ENCODE results near the gene TET1. TPM values are rescaled to one million over a fixed set of nuclear protein-coding genes. Genes with fewer than 3 reads are reported as not detected.
"Not testable (repeated sequence)": the region's sequence is repeated elsewhere in the genome, so short reads cannot be mapped to it uniquely, and the experiment has no call there.

Gene TET1
- total RNA-seq, 2 donors from 2014 or later = 1.6 to 3.6 TPM

- DNase-seq (no peak), ATAC-seq (no peak)
- 91 to 92% methylated on average over 3 of the region's 3 CpGs for WGBS, 2 donors
- intact Hi-C loops (cut with DNase I) = no loop called here
- Histone ChIP-seq H3K4me3 (no peak overlapping the region), H3K4me1 (no peaks in the 10 kb centered on the region), H3K36me3 (replicated peaks in 1 of 2; ENCODE audit: insufficient read depth in 1 of 2, low read depth in 2 of 2) (peaks cover 0 to 1% of the 10 kb centered on the region in 2 donors), H3K27me3 (no peaks in the 10 kb centered on the region), H3K27ac (no peak overlapping the region), H3K9me3 (no peaks in the 10 kb centered on the region)
- TF ChIP-seq POLR2A (IDR thresholded peaks at IDR 0.05) = no peak
- TF ChIP-seq CTCF (IDR thresholded peaks at IDR 0.05) = no peak
These were observed 124.3 kb downstream of the TET1 start for GRCh38 chr10:68684413-68684812.

- Histone ChIP-seq H3K27ac (no peak overlapping the region), H3K4me1 (no peaks in the 10 kb centered on the region), H3K4me3 (no peak overlapping the region), H3K27me3 (no peaks in the 10 kb centered on the region), H3K9me3 (no peaks in the 10 kb centered on the region), H3K36me3 (replicated peaks in 1 of 2; ENCODE audit: insufficient read depth in 1 of 2, low read depth in 2 of 2) (no peaks in the 10 kb centered on the region)
- intact Hi-C loops (cut with DNase I) = no loop called here
- DNase-seq = no peak
- TF ChIP-seq CTCF (IDR thresholded peaks at IDR 0.05) = no peak
- TF ChIP-seq POLR2A (IDR thresholded peaks at IDR 0.05) = no peak
- ATAC-seq = no peak
- 86 to 87% methylated on average over 1 of the region's 1 CpG for WGBS, 2 donors
These were observed 135.9 kb downstream of the TET1 start for GRCh38 chr10:68696018-68696417.

- no peaks in the 10 kb centered on the region for H3K36me3 ChIP-seq (replicated peaks in 1 of 2; ENCODE audit: insufficient read depth in 1 of 2, low read depth in 2 of 2)
- ATAC-seq (no peak), DNase-seq (no peak)
- WGBS, 2 donors = 96 to 100% methylated on average over 1 of the region's 1 CpG
- no peaks in the 10 kb centered on the region for H3K27me3 ChIP-seq
- no peak overlapping the region for H3K4me3 ChIP-seq
- intact Hi-C loops (cut with DNase I) = no loop called here
- no peak overlapping the region for H3K27ac ChIP-seq
- H3K4me1 ChIP-seq = no peaks in the 10 kb centered on the region
- H3K9me3 ChIP-seq = no peaks in the 10 kb centered on the region
- no peak for TF ChIP-seq CTCF (IDR thresholded peaks at IDR 0.05)
These were observed 137.0 kb downstream of the TET1 start for GRCh38 chr10:68697106-68697505.

DNA sequence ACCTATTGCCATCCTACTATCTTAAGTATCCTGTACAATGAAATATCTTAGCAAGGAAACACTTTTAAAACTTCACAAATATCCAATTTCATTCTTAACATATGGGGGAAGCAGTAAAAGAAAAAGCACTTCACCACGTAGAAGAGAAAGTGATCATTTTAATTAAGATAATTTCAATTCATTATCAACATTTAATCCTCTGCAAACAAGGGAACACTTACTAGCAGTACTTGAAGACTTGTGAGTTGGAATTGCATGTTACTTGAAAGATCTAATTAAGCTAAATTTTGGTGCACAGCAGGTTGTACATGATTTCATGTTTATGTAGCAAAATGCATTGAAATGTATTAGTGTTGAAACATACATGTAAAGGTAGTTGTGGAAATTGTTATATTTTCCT, 140.1 kb downstream of the TET1 start:
- H3K9me3 ChIP-seq = no peaks in the 10 kb centered on the region
- TF ChIP-seq POLR2A (IDR thresholded peaks at IDR 0.05) = no peak
- no peak for TF ChIP-seq CTCF (IDR thresholded peaks at IDR 0.05)
- 46 to 69% methylated on average over 1 of the region's 1 CpG for WGBS, 2 donors
- no peak for ATAC-seq
- H3K27me3 ChIP-seq = no peaks in the 10 kb centered on the region
- no peak overlapping the region for H3K27ac ChIP-seq
- no peak for DNase-seq
- H3K4me3 ChIP-seq = no peak overlapping the region
- intact Hi-C loops (cut with DNase I) = no loop called here
- H3K4me1 ChIP-seq = no peaks in the 10 kb centered on the region
- no peaks in the 10 kb centered on the region for H3K36me3 ChIP-seq (replicated peaks in 1 of 2; ENCODE audit: insufficient read depth in 1 of 2, low read depth in 2 of 2)

DNA sequence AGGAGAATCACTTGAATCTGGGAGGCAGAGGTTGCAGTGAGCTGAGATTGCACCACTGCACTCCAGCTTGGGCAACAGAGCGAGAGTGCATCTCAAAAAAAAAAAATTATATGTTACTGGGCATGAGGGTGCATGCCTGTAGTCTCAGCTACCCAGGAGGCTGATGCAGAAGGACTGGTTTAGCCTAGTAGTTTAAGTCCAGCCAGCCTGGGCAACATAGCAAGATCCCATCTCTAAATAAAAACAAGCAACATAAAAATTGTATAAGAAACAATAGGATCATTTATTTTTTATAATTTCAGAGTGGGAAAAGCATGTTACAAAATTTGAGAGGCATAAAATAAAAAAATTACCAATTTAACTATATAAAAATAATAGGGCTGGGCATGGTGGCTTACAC, 145.4 kb downstream of the TET1 start:
- no peaks in the 10 kb centered on the region for H3K4me1 ChIP-seq
- no peaks in the 10 kb centered on the region for H3K27me3 ChIP-seq
- no peak overlapping the region for H3K27ac ChIP-seq
- WGBS, 2 donors = 79 to 89% methylated on average over 1 of the region's 1 CpG
- intact Hi-C loops (cut with DNase I) = no loop called here
- DNase-seq = no peak
- no peak overlapping the region for H3K4me3 ChIP-seq
- TF ChIP-seq CTCF (IDR thresholded peaks at IDR 0.05) = no peak
- TF ChIP-seq POLR2A (IDR thresholded peaks at IDR 0.05) = no peak
- no peaks in the 10 kb centered on the region for H3K9me3 ChIP-seq
- no peak for ATAC-seq
- no peaks in the 10 kb centered on the region for H3K36me3 ChIP-seq (replicated peaks in 1 of 2; ENCODE audit: insufficient read depth in 1 of 2, low read depth in 2 of 2)

GRCh38 chr10:68708987-68709386, 148.8 kb downstream of the TET1 start:
- intact Hi-C loops (cut with DNase I); H3K36me3 ChIP-seq (replicated peaks in 1 of 2; ENCODE audit: insufficient read depth in 1 of 2, low read depth in 2 of 2); H3K4me1 ChIP-seq; H3K4me3 ChIP-seq; ATAC-seq; H3K9me3 ChIP-seq; H3K27ac ChIP-seq; DNase-seq; H3K27me3 ChIP-seq: not testable (repeated sequence)
- 91 to 96% methylated on average over 5 of the region's 5 CpGs for WGBS, 2 donors

DNA sequence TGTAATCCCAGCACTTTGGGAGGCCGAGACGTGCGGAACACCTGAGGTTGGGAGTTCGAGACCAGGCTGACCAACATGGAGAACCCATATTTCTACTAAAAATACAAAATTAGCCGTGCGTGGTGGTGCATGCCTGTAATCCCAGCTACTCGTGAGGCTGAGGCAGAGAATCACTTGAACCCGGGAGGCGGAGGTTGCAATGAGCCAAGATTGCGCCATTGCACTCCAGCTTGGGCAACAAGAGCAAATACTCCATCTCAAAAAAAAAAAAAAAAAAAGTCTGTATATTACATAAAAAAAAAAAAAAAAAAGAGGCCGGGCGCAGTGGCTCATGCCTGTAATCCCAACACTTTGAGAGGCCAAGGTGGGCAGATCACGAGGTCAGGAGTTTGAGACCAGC, 152.9 kb downstream of the TET1 start:
- H3K27ac ChIP-seq; H3K27me3 ChIP-seq; H3K36me3 ChIP-seq (replicated peaks in 1 of 2; ENCODE audit: insufficient read depth in 1 of 2, low read depth in 2 of 2); intact Hi-C loops (cut with DNase I); H3K9me3 ChIP-seq; DNase-seq; ATAC-seq; H3K4me1 ChIP-seq; H3K4me3 ChIP-seq: not testable (repeated sequence)
- WGBS, 2 donors = 87 to 90% methylated on average over 10 to 13 of the region's 13 CpGs
